ENCODE measurements around the gene CAMKMT.

The CAMKMT gene

DNA sequence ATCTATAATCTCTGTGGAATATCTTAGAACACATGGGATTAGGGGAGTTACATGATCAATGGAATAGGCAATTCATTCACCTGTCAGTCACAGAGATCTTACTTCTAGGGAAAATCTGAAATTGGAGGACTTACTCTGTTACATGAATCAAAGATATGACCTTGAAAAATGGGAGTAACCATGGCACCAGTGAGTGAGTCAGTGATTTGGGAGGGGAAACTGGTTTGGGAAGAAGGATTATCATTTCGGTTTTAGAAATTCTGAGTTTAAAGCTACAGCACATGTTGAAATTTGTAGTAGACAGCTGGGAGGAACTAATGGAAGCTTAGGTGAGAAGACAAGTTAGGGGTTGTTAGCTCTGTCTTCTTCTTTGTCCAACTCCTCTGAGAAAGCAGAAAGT is 153.7 kb downstream of the CAMKMT start:
- TF ChIP-seq EZH2phosphoT487 (IDR thresholded peaks at IDR 0.05; ENCODE audit: low read length) (no peak), EZH2 (optimal IDR thresholded peaks at IDR 0.05; ENCODE audit: low read depth, low read length) (no peak)
- TF ChIP-seq, protein P1, sequence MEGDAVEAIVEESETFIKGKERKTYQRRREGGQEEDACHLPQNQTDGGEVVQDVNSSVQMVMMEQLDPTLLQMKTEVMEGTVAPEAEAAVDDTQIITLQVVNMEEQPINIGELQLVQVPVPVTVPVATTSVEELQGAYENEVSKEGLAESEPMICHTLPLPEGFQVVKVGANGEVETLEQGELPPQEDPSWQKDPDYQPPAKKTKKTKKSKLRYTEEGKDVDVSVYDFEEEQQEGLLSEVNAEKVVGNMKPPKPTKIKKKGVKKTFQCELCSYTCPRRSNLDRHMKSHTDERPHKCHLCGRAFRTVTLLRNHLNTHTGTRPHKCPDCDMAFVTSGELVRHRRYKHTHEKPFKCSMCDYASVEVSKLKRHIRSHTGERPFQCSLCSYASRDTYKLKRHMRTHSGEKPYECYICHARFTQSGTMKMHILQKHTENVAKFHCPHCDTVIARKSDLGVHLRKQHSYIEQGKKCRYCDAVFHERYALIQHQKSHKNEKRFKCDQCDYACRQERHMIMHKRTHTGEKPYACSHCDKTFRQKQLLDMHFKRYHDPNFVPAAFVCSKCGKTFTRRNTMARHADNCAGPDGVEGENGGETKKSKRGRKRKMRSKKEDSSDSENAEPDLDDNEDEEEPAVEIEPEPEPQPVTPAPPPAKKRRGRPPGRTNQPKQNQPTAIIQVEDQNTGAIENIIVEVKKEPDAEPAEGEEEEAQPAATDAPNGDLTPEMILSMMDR (IDR thresholded peaks at IDR 0.05; ENCODE audit: low read length) = no peak
- Histone ChIP-seq H2AFZ (ENCODE audit: low read length) (no peak overlapping the region), H3K9ac (ENCODE audit: low read length) (no peak overlapping the region), H3K9me3 (replicated peaks; ENCODE audit: insufficient read depth, low read length) (no peaks in the 10 kb centered on the region), H3K27me3 (replicated peaks; ENCODE audit: insufficient read depth, low read length) (no peaks in the 10 kb centered on the region), H3K9me2 (replicated peaks; ENCODE audit: insufficient read depth, low read length) (no peaks in the 10 kb centered on the region), H3K4me2 (ENCODE audit: low read depth, low read length) (no peak overlapping the region), H4K20me1 (ENCODE audit: insufficient read depth, low read length) (no peaks in the 10 kb centered on the region), H3K27ac (ENCODE audit: low read length) (no peak overlapping the region), H3K4me3 (ENCODE audit: low read length) (no peak overlapping the region), H3F3A (ENCODE audit: insufficient read depth, low read length) (no peaks in the 10 kb centered on the region), H3K4me1 (ENCODE audit: low read length) (no peaks in the 10 kb centered on the region), H3K79me2 (ENCODE audit: low read length) (no peaks in the 10 kb centered on the region), H3K36me3 (replicated peaks; ENCODE audit: insufficient read depth, low read length) (no peaks in the 10 kb centered on the region)
- no peak for DNase-seq

DNA sequence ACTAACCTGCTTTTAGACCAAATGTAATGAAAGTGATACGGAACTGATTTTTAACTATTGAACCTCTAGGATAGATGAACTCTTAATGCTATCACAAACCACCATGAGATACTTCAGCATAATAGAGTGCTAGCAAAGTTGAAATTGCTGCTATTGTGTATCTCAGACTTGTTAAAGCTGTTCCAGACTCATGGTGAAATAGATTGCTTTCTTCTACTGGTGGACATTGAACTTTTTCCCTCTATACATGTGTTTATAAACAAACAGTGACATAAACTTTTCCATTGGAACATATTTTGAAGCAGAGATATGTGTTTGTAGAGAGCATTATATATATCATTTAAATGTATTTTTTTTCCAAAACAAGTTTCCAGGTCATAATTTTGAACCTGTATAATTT is 157.3 kb downstream of the CAMKMT start:
- Histone ChIP-seq H3K4me2 (ENCODE audit: low read depth, low read length) (no peak overlapping the region), H3F3A (ENCODE audit: insufficient read depth, low read length) (no peaks in the 10 kb centered on the region), H3K4me3 (ENCODE audit: low read length) (no peak overlapping the region), H3K27me3 (replicated peaks; ENCODE audit: insufficient read depth, low read length) (no peaks in the 10 kb centered on the region), H3K79me2 (ENCODE audit: low read length) (no peaks in the 10 kb centered on the region), H4K20me1 (ENCODE audit: insufficient read depth, low read length) (no peaks in the 10 kb centered on the region), H3K9me3 (replicated peaks; ENCODE audit: insufficient read depth, low read length) (no peaks in the 10 kb centered on the region), H3K4me1 (ENCODE audit: low read length) (no peaks in the 10 kb centered on the region), H3K36me3 (replicated peaks; ENCODE audit: insufficient read depth, low read length) (no peaks in the 10 kb centered on the region), H2AFZ (ENCODE audit: low read length) (no peak overlapping the region), H3K9ac (ENCODE audit: low read length) (no peak overlapping the region), H3K27ac (ENCODE audit: low read length) (no peak overlapping the region), H3K9me2 (replicated peaks; ENCODE audit: insufficient read depth, low read length) (no peaks in the 10 kb centered on the region)
- no peak for DNase-seq
- TF ChIP-seq EZH2phosphoT487 (IDR thresholded peaks at IDR 0.05; ENCODE audit: low read length) (no peak), EZH2 (optimal IDR thresholded peaks at IDR 0.05; ENCODE audit: low read depth, low read length) (no peak)
- TF ChIP-seq, protein P1 (IDR thresholded peaks at IDR 0.05; ENCODE audit: low read length) = no peak

DNA sequence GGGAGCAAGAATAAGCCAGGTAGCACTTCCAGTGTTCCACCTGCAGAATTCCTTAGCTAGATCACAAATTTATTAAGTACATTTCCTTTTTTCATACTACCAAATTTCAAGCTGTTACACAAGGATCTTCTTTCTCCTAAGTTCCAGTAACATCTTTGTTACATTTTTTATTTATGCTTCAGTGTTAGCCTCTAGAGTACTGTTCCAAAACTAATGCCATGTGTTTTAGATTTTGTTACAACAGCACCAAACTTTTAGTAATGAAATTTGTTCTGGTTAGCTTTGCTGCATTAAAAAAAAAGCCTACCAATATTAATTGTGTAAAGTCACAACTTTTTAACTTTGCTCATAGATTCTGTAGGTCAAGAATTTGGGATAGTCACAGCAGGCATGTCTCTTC is 161.1 kb downstream of the CAMKMT start:
- Histone ChIP-seq H4K20me1 (ENCODE audit: insufficient read depth, low read length) (no peaks in the 10 kb centered on the region), H3K4me2 (ENCODE audit: low read depth, low read length) (no peak overlapping the region), H3K9ac (ENCODE audit: low read length) (no peak overlapping the region), H3K9me2 (replicated peaks; ENCODE audit: insufficient read depth, low read length) (no peaks in the 10 kb centered on the region), H3K27me3 (replicated peaks; ENCODE audit: insufficient read depth, low read length) (no peaks in the 10 kb centered on the region), H3K4me3 (ENCODE audit: low read length) (no peak overlapping the region), H3K4me1 (ENCODE audit: low read length) (no peaks in the 10 kb centered on the region), H3K9me3 (replicated peaks; ENCODE audit: insufficient read depth, low read length) (no peaks in the 10 kb centered on the region), H3K36me3 (replicated peaks; ENCODE audit: insufficient read depth, low read length) (no peaks in the 10 kb centered on the region), H3K27ac (ENCODE audit: low read length) (no peak overlapping the region), H3K79me2 (ENCODE audit: low read length) (no peaks in the 10 kb centered on the region), H3F3A (ENCODE audit: insufficient read depth, low read length) (no peaks in the 10 kb centered on the region), H2AFZ (ENCODE audit: low read length) (no peak overlapping the region)
- no peak for TF ChIP-seq EZH2phosphoT487 (IDR thresholded peaks at IDR 0.05; ENCODE audit: low read length)
- TF ChIP-seq, protein P1 (IDR thresholded peaks at IDR 0.05; ENCODE audit: low read length) = no peak
- TF ChIP-seq EZH2 (optimal IDR thresholded peaks at IDR 0.05; ENCODE audit: low read depth, low read length) = no peak
- DNase-seq = no peak
